K562 (cell line): ENCODE measurements around the gene NELL1. TPM values are rescaled to one million over a fixed set of nuclear protein-coding genes. Genes with fewer than 3 reads are reported as not detected.

Experiments
- ATAC-seq: fragments of 200-7000 bp; cut with Tn5 transposase; 3 replicates; pipeline ENCODE4 v1.9.1; 2020; ENCODE audit warnings: moderate library complexity
- BruUV-seq: library from RNA; stranded (reverse); fragments of 400-500 nt; replicated peaks from 2 replicates; lab custom pipeline; 2021; lab: Mats Ljungman, UMichigan
- CTCF ChIA-PET: fragments of 300-600 bp; formaldehyde crosslinking; extraction: SDS; loops from one replicate; lab custom pipeline; 2021; ENCODE audit warnings: low intra/inter-chr PET ratio; lab: Yijun Ruan, JAX
- POLR2A ChIA-PET: fragments of 300-600, 350-650 bp; sonication (Branson Sonifier 250); formaldehyde crosslinking; extraction: SDS; loops from one replicate; lab custom pipeline; 2021; ENCODE audit warnings: antibody characterized with exemption, inconsistent platforms; lab: Yijun Ruan, JAX
- DNase-seq, 4 experiments: peaks; one replicate each; pipeline versions ENCODE4 v3.0.0 to v3.0.0-alpha.2; 2011 to 2018; ENCODE audit warnings: low spot score in 3 of 4, mixed read lengths in 3 of 4; ENCODE audit errors: extremely low read depth in 1 of 4
- FAIRE-seq: peaks from 2 replicates; lab custom pipeline; 2011; peaks lifted over from hg19 to GRCh38; lab: Jason Lieb, UNC
- H2AFZ ChIP-seq: 2 replicates; pipeline ENCODE4 v1.6.0; 2011; ENCODE audit warnings: low read depth, low read length, control low read depth, inconsistent platforms
- H3K27ac ChIP-seq: fragments of 200-600 bp; 3 replicates; pipeline ENCODE4 v1.8.0; 2011; ENCODE audit warnings: low read depth, mild to moderate bottlenecking, control low read depth, inconsistent platforms, low read length, moderate library complexity, mixed read lengths; ENCODE audit errors: extremely low read depth
- H3K27me3 ChIP-seq, 2 experiments: fragments of 300-600 bp in 1 of 2; 2 replicates in 1 of 2; 3 replicates in 1 of 2; pipeline versions ENCODE4 v1.6.0 to v1.8.0; 2011; ENCODE audit warnings: inconsistent platforms in 2 of 2, low read length in 2 of 2, mild to moderate bottlenecking in 1 of 2, mixed read lengths in 1 of 2, moderate library complexity in 1 of 2; ENCODE audit not compliant: control insufficient read depth in 2 of 2, insufficient read depth in 2 of 2
- H3K36me3 ChIP-seq: fragments of 300-600 bp; 3 replicates; pipeline ENCODE4 v1.8.0; 2011; ENCODE audit warnings: mild to moderate bottlenecking, low read length, inconsistent platforms; ENCODE audit not compliant: control insufficient read depth, insufficient read depth
- H3K4me1 ChIP-seq, 2 experiments: fragments of 200-600 bp in 1 of 2; replicated peaks in 1 of 2; 2 replicates in 1 of 2; 3 replicates in 1 of 2; pipeline versions ENCODE4 v1.5.1 to v1.8.0; 2011; ENCODE audit warnings: inconsistent platforms in 2 of 2, low read length in 2 of 2, mild to moderate bottlenecking in 1 of 2, mixed read lengths in 1 of 2, moderate library complexity in 1 of 2; ENCODE audit not compliant: control insufficient read depth in 2 of 2, insufficient read depth in 2 of 2
- H3K4me2 ChIP-seq: 2 replicates; pipeline ENCODE4 v1.6.1; 2011; ENCODE audit warnings: low read length, control low read depth, inconsistent platforms, mixed read lengths; ENCODE audit not compliant: insufficient read depth
- H3K4me3 ChIP-seq: fragments of 200-600 bp; sonication (generic), shearing (Covaris generic); 2 replicates; pipeline ENCODE4 v1.5.1; 2016; ENCODE audit warnings: control low read depth, inconsistent platforms
- H3K79me2 ChIP-seq: fragments of 200-600 bp; 3 replicates; pipeline ENCODE4 v1.8.0; 2011; ENCODE audit warnings: low read length, inconsistent platforms; ENCODE audit not compliant: control insufficient read depth, insufficient read depth
- H3K9ac ChIP-seq, 2 experiments: 2 replicates each; pipeline versions ENCODE4 v1.6.0 to v1.6.1; 2011; ENCODE audit warnings: low read depth in 2 of 2, low read length in 2 of 2, control low read depth in 1 of 2, inconsistent platforms in 1 of 2, mild to moderate bottlenecking in 1 of 2, mixed read lengths in 1 of 2; ENCODE audit not compliant: insufficient read depth in 1 of 2
- H3K9me1 ChIP-seq: one replicate; pipeline ENCODE4 v1.6.0; 2011; ENCODE audit warnings: inconsistent platforms, mild to moderate bottlenecking, low read length, moderate library complexity; ENCODE audit not compliant: control insufficient read depth, insufficient read depth
- H3K9me3 ChIP-seq: replicated peaks from 2 replicates; pipeline ENCODE4 v1.5.1; 2011; ENCODE audit warnings: low read depth, low read length, inconsistent platforms; ENCODE audit not compliant: control insufficient read depth, insufficient read depth
- H4K20me1 ChIP-seq: replicated peaks from 2 replicates; pipeline ENCODE4 v1.6.1; 2011; ENCODE audit warnings: low read length, inconsistent platforms, mixed read lengths; ENCODE audit not compliant: control insufficient read depth, insufficient read depth
- ARHGAP35 ChIP-seq: fragments of 450-650 bp; IDR thresholded peaks from 2 replicates; pipeline ENCODE4 v1.6.1; 2018; ENCODE audit not compliant: partially characterized antibody
- FOS ChIP-seq: IDR thresholded peaks from 3 replicates; pipeline ENCODE4 v1.6.1; 2011; ENCODE audit not compliant: insufficient read length; ENCODE audit errors: extremely low read depth
- ZNF583 ChIP-seq: fragments of 250-450 bp; sonication (Bioruptor Pico); IDR thresholded peaks from 2 replicates; pipeline ENCODE4 v1.4.0; 2020
- ZNF785 ChIP-seq: fragments of 250-450 bp; sonication (Bioruptor Pico); IDR thresholded peaks from 2 replicates; pipeline ENCODE4 v1.4.0; 2020; ENCODE audit warnings: mild to moderate bottlenecking
- WGBS: fragments of 100-300 bp; shearing (Covaris generic); methylation state at CpG from one replicate; pipeline ENCODE4 v1.1.6; 2016; ENCODE audit warnings: low coverage, mixed read lengths; ENCODE audit not compliant: insufficient coverage; ENCODE audit errors: missing lambda C conversion rate; 5-methylcytosine and 5-hydroxymethylcytosine counted together
- in situ Hi-C: fragments of 300-500 bp; cut with MboI; formaldehyde crosslinking; loops from 4 replicates; pipeline ENCODE4 v1.15.0; 2018; ENCODE audit warnings: inconsistent platforms, mixed read lengths
- intact Hi-C: fragments of 100-400 bp; cut with micrococcal nuclease; formaldehyde crosslinking; loops from 2 replicates; pipeline ENCODE4 v1.14.2; 2022
- polyA plus RNA-seq, 8 experiments: library from polyadenylated mRNA; depleted of rRNA in 4 of 8; stranded (reverse) in 5 of 8; unstranded in 3 of 8; fragments of >200 nt; fragmentation: Nextera tagmentation in 2 of 8; fragmentation: Illumina TruSeq in 1 of 8; extraction: Ambion mirVana in 2 of 8; extraction: Trizol in 1 of 8; gene quantifications; 2 replicates each; pipeline versions ENCODE4 v1.2.1 to v1.2.3, GENCODE V29; 2011 to 2014; ENCODE audit warnings: inconsistent platforms in 1 of 8, missing spikeins in 1 of 8
- total RNA-seq, 7 experiments: library from RNA; depleted of rRNA in 6 of 7; stranded (reverse); fragments of >200 nt in 6 of 7; fragmentation: Illumina TruSeq in 2 of 7; extraction: Trizol in 2 of 7; gene quantifications; 2 replicates each; pipeline versions ENCODE4 v1.2.1 to v1.2.3, GENCODE V29; 2011 to 2021; ENCODE audit warnings: low replicate concordance in 1 of 7
- TF ChIP-seq, protein P1 (sequence below): IDR thresholded peaks from 2 replicates; pipeline ENCODE4 v1.6.1; 2016; ENCODE audit warnings: missing genetic modification characterization, missing compliant biosample characterization
- TF ChIP-seq, protein P2 (sequence below): sonication (generic); formaldehyde crosslinking; IDR thresholded peaks from 2 replicates; pipeline ENCODE4 v1.8.0; 2022; ENCODE audit warnings: missing genetic modification reagents, mild to moderate bottlenecking, moderate library complexity, borderline replicate concordance

Gene NELL1
- total and polyA plus RNA-seq, 9 of the 15 experiments (the other 6 are each of a cell fraction or from before 2014, with no cell fraction given): not detected

DNA sequence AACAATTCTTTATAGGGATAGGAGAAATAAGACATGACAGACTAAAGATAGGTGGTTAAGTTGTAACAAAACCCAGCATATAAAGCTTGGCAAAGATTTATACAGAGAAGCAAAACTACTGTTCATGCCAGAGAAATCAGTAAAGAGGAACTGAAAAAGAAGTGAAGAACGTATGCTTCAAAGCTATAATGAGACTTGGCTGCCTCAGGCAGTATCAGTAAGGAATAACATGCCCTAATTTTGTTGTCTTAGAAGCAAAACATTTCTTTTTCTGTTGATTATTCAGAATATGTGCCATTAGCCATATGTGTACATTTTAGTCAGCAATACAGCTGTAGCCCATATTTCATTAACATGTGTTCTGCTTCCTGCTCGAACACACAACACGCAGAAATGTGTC is 403.2 kb downstream of the NELL1 start (continued):
- TF ChIP-seq, protein P1, sequence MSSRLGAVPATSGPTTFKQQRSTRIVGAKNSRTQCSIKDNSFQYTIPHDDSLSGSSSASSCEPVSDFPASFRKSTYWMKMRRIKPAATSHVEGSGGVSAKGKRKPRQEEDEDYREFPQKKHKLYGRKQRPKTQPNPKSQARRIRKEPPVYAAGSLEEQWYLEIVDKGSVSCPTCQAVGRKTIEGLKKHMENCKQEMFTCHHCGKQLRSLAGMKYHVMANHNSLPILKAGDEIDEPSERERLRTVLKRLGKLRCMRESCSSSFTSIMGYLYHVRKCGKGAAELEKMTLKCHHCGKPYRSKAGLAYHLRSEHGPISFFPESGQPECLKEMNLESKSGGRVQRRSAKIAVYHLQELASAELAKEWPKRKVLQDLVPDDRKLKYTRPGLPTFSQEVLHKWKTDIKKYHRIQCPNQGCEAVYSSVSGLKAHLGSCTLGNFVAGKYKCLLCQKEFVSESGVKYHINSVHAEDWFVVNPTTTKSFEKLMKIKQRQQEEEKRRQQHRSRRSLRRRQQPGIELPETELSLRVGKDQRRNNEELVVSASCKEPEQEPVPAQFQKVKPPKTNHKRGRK (tag): no peak

DNA sequence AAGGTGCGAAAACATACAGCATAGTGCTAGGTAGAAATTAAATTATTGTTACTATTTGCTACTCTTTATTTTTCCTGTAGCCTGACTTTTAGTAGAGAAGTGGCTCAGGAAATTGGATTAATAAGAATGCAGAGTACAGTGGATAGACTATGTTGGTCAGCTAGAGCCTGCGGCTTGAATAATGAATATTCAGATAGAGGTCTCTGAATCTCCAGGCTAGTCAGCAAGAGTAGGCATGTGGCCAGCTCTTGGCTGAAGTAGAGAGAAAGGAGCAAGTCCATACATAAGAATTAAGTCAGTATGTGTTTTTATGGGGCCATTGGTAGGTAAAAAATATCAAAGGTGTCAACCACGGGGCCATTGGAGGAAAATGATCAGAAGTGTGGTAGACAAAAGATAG is 413.5 kb downstream of the NELL1 start:
- intact Hi-C loops: no loop called here
- 3% methylated on average over 3 of the region's 3 CpGs for WGBS
- no TSS peak for BruUV-seq
- ATAC-seq: no peak
- no peaks in the 10 kb centered on the region for H3K79me2 ChIP-seq
- in situ Hi-C loops: no loop called here
- no peak overlapping the region for H3K9ac ChIP-seq
- no peak overlapping the region for H3K4me3 ChIP-seq
- TF ChIP-seq, protein P2, sequence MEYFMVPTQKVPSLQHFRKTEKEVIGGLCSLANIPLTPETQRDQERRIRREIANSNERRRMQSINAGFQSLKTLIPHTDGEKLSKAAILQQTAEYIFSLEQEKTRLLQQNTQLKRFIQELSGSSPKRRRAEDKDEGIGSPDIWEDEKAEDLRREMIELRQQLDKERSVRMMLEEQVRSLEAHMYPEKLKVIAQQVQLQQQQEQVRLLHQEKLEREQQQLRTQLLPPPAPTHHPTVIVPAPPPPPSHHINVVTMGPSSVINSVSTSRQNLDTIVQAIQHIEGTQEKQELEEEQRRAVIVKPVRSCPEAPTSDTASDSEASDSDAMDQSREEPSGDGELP: no peak
- no peak for TF ChIP-seq FOS
- TF ChIP-seq ZNF583 (CRISPR knock-in tag): no peak
- no peak for TF ChIP-seq ZNF785 (CRISPR knock-in tag)
- TF ChIP-seq ARHGAP35: no peak
- H3K36me3 ChIP-seq: no peaks in the 10 kb centered on the region
- no peak for FAIRE-seq
- no peaks in the 10 kb centered on the region for H4K20me1 ChIP-seq
- no peak overlapping the region for H2AFZ ChIP-seq
- ChIA-PET CTCF (no interaction called here), POLR2A (no interaction called here)
- no peaks in the 10 kb centered on the region for H3K9me1 ChIP-seq
- H3K27me3 ChIP-seq: no peaks in the 10 kb centered on the region
- H3K4me1 ChIP-seq: no peaks in the 10 kb centered on the region
- DNase-seq: no peak
- H3K4me2 ChIP-seq: no peak overlapping the region
- 0 out of 2 replicates have a peak, but pooled peaks cover 1% of the 10 kb centered on the region for H3K9me3 ChIP-seq
- no peak overlapping the region for H3K27ac ChIP-seq
